AG04449 (cell line): ENCODE data around the gene AOC2.
"Not testable (repeated sequence)": the region's sequence is repeated elsewhere in the genome, so short reads cannot be mapped to it uniquely, and the experiment has no call there.

Experiments
- CTCF ChIA-PET: fragments of 350-600 bp; formaldehyde crosslinking; extraction: SDS; loops from one replicate; lab custom pipeline; 2021; ENCODE audit warnings: antibody characterized with exemption; lab: Yijun Ruan, JAX
- POLR2A ChIA-PET: fragments of 400-600, 350-600 bp; formaldehyde crosslinking; extraction: SDS; loops from one replicate; lab custom pipeline; 2020; ENCODE audit warnings: antibody characterized with exemption, inconsistent platforms; lab: Yijun Ruan, JAX
- DNase-seq: peaks from one replicate; pipeline ENCODE4 v3.0.0-alpha.2; 2010; ENCODE audit warnings: low read depth, low spot score
- H3K4me3 ChIP-seq: 2 replicates; pipeline ENCODE4 v1.5.1; 2011; ENCODE audit warnings: low read depth, mild to moderate bottlenecking, control low read depth, low read length
- TF ChIP-seq, protein P1 (sequence below): IDR thresholded peaks from one replicate; pipeline ENCODE4 v1.5.1; 2011; ENCODE audit warnings: mild to moderate bottlenecking, moderate library complexity, low read length, control low read depth, inconsistent platforms; ENCODE audit not compliant: insufficient read depth; ENCODE audit errors: missing control alignments

AOC2 gene

DNA sequence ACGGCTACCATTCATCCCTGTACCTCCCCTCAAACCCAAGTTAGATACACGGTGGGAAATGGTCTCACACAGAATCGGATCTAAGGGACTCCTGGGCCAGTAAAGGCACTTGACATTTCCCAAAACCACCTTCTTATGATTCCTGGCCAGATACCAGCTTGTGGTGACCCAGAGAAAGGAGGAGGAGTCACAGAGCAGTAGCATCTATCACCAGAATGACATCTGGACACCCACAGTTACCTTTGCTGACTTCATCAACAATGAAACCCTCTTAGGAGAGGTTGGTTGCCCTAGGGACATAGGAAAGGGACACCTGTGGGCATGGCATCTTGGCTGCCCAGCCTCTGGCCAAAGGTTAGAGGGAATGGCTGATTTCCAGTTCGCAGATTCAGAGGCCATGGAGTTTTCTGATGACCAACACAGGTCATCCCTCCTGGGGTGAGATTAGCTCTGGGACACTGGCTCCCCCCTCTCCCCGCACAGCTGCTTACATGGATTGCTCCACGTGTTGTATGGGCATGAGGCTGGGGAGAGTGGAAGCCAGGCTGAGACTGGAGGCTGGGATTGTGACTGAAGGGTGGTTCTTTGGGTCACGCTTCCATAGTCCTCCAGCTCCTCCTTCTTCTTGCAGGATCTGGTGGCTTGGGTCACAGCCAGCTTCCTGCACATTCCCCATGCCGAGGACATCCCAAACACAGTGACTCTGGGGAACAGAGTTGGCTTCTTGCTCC is 5.2 kb downstream of the AOC2 start:
- TF ChIP-seq, protein P1, sequence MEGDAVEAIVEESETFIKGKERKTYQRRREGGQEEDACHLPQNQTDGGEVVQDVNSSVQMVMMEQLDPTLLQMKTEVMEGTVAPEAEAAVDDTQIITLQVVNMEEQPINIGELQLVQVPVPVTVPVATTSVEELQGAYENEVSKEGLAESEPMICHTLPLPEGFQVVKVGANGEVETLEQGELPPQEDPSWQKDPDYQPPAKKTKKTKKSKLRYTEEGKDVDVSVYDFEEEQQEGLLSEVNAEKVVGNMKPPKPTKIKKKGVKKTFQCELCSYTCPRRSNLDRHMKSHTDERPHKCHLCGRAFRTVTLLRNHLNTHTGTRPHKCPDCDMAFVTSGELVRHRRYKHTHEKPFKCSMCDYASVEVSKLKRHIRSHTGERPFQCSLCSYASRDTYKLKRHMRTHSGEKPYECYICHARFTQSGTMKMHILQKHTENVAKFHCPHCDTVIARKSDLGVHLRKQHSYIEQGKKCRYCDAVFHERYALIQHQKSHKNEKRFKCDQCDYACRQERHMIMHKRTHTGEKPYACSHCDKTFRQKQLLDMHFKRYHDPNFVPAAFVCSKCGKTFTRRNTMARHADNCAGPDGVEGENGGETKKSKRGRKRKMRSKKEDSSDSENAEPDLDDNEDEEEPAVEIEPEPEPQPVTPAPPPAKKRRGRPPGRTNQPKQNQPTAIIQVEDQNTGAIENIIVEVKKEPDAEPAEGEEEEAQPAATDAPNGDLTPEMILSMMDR: no peak

GRCh38 chr17:42850954-42851353 is 6.6 kb downstream of the AOC2 start, which contains the start of gene AOC3:
Gene AOC3 (plus strand): TSS chr17:42851199. CDS start chr17:42851344, 145 bp downstream.
- TF ChIP-seq, protein P1: no peak
- H3K4me3 ChIP-seq: no peak within 1 kb of the TSS
- ChIA-PET CTCF (no interaction called here), POLR2A (no interaction called here)
- no peak for DNase-seq

More for the DNA sequence above, 5.2 kb downstream of the AOC2 start:
- ChIA-PET POLR2A (interaction anchor here (0.8 kb wide), 1 partner anchor 148 kb away, joined by 3 read pairs; the partner anchor contains the start of gene RPL27), CTCF (interaction anchor here (0.9 to 8.8 kb wide), 4 partner anchors 11 to 89 kb away, joined by 3 to 241 read pairs (median 6); no protein-coding TSS in a partner anchor)
- no peak for DNase-seq
- H3K4me3 ChIP-seq: no peak overlapping the region

DNA sequence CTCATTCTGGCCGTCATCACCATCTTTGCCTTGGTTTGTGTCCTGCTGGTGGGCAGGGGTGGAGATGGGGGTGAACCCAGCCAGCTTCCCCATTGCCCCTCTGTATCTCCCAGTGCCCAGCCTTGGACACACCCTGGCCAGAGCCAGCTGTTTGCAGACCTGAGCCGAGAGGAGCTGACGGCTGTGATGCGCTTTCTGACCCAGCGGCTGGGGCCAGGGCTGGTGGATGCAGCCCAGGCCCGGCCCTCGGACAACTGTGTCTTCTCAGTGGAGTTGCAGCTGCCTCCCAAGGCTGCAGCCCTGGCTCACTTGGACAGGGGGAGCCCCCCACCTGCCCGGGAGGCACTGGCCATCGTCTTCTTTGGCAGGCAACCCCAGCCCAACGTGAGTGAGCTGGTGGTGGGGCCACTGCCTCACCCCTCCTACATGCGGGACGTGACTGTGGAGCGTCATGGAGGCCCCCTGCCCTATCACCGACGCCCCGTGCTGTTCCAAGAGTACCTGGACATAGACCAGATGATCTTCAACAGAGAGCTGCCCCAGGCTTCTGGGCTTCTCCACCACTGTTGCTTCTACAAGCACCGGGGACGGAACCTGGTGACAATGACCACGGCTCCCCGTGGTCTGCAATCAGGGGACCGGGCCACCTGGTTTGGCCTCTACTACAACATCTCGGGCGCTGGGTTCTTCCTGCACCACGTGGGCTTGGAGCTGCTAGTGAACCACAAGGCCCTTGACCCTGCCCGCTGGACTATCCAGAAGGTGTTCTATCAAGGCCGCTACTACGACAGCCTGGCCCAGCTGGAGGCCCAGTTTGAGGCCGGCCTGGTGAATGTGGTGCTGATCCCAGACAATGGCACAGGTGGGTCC is 7.2 kb downstream of the AOC2 start:
- DNase-seq, POLR2A ChIA-PET, H3K4me3 ChIP-seq, CTCF ChIA-PET: not testable (repeated sequence)

DNA sequence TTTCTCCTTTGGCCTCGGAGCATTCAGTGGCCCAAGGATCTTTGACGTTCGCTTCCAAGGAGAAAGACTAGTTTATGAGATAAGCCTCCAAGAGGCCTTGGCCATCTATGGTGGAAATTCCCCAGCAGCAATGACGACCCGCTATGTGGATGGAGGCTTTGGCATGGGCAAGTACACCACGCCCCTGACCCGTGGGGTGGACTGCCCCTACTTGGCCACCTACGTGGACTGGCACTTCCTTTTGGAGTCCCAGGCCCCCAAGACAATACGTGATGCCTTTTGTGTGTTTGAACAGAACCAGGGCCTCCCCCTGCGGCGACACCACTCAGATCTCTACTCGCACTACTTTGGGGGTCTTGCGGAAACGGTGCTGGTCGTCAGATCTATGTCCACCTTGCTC is 8.0 kb downstream of the AOC2 start:
- DNase-seq: no peak
- H3K4me3 ChIP-seq: no peak overlapping the region
- POLR2A ChIA-PET: no interaction called here
- TF ChIP-seq, protein P1: no peak
- CTCF ChIA-PET: interaction anchor here (1.2 to 1.3 kb wide), 3 partner anchors 9 to 85 kb away, joined by 4 to 18 read pairs (median 5); partner anchors contain the start of gene AOC2

GRCh38 chr17:42853004-42853403 is 8.6 kb downstream of the AOC2 start:
- no peak for DNase-seq
- POLR2A ChIA-PET: interaction anchor here (0.5 kb wide), 1 partner anchor 31 kb away, joined by 4 read pairs; no protein-coding TSS in a partner anchor
- no peak overlapping the region for H3K4me3 ChIP-seq
- CTCF ChIA-PET: interaction anchor here (1.2 to 1.3 kb wide), 3 partner anchors 10 to 84 kb away, joined by 4 to 18 read pairs (median 5); partner anchors contain the start of gene AOC2
- TF ChIP-seq, protein P1: no peak

DNA sequence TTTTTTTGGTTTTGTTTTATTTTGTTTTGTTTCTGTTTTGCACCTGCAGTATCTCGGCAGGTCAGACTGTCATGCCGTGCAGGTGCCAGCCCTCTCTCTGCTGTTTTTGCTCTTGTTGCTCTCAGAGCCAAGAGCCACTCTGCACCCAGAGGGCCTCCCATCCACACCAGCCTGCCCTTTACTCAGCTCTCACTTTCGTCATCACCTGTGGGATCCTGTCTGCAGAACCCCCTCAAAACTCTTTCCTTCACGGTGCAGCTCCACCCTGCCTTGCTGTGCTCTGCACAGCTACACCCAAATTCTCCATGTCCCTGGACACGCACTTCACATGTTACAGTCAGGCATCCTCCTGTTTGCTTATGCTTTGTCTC is 9.2 kb downstream of the AOC2 start:
- DNase-seq: no peak
- CTCF ChIA-PET: interaction anchor here (0.6 to 1.3 kb wide), 3 partner anchors 10 to 83 kb away, joined by 3 to 18 read pairs (median 5); partner anchors contain the start of gene AOC2
- TF ChIP-seq, protein P1: no peak
- POLR2A ChIA-PET: interaction anchor here (0.5 kb wide), 1 partner anchor 31 kb away, joined by 4 read pairs; no protein-coding TSS in a partner anchor
- no peak overlapping the region for H3K4me3 ChIP-seq
